OCI-M2 (cell line): ENCODE measurements around the gene BBLN.
A peak's percentile ranks its signal among the peaks of the same experiment; 100 is the strongest.
"Not testable (repeated sequence)": the region's sequence is repeated elsewhere in the genome, so short reads cannot be mapped to it uniquely, and the experiment has no call there.

Experiments
- DNase-seq: peaks from one replicate; lab custom pipeline; 2025; ENCODE audit not compliant: unreplicated experiment; lab: John Stamatoyannopoulos, UW

BBLN gene, protein sequence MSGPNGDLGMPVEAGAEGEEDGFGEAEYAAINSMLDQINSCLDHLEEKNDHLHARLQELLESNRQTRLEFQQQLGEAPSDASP

DNA sequence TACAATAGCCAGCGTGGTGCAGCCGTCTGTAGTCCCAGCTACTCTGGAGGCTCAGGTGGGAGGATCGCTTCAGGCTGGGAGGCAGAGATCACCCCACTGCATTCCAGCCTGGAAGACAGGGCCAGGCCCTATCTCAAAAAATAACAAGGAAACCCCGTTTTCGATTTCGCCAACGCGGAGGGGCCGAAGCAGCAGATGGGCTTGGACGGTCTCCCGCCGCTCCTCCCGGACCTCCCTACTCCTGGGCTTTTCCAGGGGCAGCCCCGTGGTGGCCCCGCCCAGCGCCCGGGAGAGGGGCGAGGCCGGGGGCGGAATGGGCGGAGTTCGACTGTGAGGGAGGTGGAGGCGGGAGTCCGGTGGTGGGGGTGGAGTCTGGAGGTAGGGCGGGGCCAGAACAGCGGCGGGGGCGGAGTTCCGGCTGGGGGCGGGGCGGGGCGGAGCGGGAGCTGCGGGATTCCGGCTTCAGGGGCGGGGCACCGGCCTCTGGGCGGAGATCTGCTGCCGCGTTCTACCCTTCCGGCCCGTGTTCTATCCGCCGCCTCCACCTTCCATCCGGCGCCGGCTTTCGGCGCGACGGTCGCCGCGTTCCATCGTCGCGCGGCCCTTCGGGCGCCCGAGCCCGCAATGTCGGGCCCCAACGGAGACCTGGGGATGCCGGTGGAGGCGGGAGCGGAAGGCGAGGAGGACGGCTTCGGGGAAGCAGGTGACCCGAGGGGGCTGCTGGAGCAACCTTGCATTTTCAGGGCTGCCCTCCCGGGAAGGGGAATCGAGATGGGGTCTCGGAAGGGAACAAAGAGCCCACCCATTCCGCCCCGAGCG, at the start of gene BBLN:
BBLN (plus strand) TSS at position 482 of the 819 bp plus-strand sequence; CDS start at position 625, 143 bp downstream.
- peak; percentile 30 for DNase-seq

DNA sequence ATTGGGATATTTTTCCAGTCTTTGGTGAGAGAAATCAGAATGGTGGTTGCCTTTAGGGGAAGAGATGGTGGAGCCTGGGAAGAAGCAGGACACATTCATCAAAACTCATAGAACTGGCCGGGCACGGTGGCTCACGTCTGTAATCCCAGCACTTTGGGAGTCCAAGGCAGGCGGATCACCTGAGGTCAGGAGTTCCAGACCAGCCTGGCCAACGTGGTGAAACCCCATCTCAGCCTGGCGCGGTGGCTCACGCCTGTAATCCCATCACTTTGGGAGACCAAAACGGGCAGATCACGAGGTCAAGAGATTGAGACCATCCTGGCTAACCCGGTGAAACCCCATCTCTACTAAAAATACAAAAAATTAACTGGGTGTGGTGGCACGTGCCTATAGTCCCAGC, 48.3 kb upstream of the BBLN start:
- DNase-seq = not testable (repeated sequence)

DNA sequence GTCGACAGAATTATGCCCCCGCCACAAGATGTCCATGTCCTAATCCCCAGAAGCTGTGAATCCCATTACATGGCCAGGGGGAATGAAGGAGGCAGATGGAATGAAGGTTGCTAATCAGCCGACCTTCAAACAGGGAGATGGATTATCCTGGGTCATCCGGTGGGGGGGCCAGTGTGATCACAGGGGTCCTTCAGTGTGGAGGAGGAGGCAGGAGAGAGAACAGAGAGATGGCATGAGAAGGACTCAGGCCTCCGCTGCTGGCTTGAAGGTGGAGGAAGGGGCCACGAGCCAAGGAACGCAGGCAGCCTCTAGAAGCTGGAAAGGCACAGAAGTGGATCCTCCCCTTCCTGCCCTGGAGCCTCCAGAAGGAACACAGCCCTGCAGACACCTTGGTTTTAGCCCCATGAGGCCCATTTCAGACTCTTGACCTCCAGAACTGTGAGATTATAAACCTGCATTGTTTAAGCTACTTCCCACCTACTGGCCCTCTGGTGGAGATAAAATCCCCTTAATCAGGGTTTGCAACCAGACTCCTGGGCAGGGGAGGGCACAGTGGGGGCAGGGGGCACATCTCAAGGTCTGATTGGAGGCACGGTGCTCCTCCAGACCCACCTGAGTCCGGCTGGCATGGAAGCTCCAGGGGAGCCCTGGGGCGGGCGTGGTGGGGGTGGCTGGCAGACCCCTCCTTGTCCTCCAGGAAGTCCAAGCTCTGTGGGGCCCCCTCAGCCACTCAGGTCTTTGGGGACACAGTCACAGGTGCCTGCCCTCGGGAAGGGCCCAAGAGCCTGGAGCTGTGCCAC, 46.3 kb upstream of the BBLN start:
- no peak for DNase-seq

DNA sequence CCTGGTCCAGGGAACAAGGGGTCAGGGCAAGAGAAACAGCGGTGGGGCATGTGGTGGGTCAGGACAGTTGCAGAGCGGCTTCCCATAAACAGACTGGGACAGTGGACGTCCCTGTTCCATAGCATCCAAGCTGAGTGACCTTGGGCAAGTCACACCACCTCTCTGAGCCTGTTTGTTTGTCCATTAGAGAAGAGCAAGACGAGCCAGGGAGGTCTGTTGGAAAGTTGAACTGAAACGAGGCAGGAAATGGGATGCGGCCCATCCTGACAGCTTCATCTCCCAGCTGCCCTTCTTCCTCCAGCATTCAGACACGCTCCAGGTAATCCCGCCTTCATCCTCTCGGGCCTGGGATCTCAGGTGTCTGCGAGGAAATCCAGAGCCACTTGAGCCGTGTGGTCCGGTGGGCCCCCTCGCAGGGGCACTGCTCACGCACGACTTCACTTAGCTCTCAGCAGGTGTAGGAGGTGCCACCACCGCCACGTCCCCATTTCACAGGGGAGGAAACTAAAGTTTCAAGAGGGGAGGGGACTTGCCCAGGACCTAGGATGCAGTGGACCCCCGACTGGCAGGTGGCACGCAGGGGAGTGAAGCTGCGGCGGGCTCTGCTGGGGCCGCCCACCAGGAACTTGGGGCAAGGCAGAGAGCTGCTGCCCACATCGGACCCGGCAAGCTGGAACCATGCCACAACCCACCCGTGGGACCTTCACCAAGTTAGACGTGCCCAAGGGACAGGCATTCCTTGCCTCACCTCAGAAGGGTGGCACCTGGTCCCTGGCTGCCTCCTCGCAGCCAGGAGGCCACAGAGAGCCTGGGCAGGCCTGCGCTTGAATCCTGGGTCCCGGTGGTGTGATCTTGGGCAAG, 45.5 kb upstream of the BBLN start:
- no peak for DNase-seq

DNA sequence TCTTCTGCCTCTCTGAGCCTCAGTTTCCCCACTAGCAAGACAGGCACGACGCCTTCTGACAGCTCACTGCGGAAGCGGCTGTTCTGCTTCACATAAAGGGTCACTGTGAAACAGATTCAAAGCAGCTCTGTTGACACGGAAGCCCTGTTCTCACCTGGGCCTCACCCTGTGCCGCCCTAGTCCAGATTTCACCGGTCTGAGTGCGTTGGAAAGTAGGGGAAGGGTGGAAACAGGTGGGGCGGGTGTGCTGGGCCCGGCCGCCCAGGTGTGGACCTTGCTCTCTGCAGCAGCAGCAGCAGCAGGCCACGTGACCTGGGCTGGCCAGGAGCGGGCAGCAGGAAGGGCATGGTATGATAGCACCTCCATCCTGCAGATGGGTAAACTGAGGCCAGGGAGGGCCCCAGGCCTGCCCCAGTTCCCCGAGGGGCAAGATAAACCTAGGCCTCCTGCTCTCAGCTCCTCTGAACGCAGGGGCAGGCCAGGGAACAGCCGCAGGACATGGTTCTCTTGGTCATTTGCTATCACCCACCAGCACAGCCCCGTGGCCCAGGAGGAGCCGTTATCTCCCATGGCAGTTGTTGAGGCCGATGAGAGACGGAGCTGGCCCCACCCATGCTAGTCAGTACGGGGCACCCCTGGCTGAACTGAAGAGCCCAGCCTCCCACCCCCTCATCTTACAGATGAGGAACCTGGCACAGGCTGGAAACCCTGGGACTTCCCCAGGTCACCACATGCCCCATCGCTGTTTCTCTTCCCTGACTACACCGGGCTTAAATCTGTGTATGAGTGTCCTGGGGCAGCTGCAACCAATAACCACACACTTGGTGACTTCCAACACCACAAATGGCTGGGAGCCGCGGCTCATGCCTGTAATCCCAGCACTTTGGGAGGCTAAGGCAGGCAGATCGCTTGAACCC, 44.6 kb upstream of the BBLN start:
- peak; percentile 51 for DNase-seq

DNA sequence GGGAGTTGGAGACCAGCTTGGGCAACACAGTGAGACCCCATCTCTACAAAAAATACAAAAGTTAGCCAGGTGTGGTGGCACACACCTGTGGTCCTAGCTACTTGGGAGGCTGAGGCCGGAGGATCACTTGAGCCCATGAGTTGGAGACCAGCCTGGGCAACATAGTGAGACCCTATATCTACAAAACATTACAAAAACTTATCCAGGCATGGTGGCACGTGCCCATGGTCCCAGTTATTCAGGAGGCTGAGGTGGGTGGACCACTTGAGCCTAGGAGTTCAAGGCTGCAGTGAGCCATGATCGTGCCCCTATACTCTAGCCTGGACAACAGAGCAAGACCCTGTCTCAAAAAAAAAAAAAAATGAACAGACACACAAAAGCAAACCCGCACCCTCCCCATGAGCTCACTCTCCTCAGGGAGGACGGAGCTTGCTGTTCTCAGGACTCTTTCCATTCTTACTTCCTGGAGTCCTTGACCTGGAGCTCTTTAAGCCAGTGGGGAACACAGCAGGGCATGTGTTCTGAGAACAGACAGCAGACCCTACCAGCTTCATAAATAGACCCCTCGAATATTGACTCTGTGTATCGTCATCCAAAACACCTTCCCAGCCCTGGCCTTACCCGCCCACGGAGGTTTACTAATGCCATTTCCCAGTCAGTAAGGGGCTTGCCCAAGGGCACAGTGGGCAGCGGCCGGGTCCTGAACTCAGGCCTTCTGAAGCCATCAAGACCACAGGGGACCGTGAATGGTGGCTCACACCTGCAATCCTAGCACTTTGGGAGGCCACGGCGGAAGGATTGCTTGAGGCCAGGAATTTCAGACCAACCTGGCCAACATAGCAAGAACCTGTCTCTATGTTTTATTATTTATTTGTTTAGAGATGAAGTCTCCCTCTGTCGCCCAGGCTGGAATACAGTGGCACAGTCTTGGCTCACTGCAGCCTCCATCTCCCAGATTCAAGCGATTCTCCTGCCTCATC, 43.7 kb upstream of the BBLN start:
- DNase-seq = no peak

DNA sequence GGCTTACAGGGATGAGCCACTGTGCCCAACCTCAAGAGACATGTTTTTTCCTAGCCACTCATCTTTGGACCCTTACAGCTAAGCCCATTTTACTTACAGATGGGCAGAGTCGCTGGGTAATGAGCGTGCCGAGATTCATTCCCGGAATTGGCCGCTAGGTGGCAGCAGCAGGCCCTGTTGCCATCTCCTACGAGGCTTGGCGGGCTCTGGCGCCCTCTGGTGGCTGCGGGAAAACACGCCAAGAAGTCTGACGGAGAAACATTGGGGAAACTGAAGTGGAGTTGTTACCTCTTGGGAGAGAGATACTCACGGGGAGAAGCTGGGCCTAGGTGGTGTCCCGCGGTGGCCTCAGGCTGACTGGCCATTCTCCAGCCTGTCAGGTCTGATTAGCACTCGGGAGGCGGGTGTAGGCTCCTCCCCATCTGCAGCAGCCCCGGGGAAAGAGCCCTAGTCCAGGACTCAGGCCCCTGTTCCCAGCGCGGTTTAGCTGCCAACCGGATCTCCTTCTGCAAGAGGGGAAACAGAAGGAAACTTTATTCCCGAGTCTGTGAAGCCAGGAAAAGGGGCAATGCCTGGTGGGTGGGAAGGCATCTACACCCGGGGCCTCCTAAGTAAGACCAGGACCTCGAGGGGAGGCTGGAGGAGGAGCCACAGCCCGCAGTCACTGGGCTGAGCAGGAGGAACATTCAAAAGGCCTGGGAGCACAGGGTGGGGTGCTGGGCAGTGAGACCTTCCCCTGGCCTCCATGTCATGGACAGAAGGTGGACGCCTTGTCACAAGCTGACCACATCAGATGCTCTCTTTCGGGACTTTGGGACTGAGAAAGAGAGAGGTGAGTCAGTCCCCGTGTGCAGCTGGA, 42.2 kb upstream of the BBLN start:
- DNase-seq = peak; percentile 63

DNA sequence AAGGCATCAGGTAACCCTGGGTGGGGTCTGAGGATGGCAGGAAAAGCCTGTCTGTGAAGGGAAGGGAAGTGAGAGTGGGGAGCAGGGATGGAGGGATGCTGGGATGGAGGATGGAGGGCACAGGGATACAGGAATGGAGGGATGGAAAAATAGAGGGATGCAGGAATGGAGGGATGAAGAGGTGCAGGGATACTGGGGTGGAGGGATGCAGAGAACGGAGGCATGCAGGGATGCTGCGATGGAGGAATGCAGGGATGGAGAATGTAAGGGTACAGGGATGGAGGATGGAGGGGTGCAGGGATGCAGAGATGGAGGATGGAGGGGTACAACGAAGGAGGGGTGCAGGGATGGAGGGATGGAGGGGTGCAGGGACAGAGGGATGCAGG, 41.6 kb upstream of the BBLN start:
- no peak for DNase-seq

DNA sequence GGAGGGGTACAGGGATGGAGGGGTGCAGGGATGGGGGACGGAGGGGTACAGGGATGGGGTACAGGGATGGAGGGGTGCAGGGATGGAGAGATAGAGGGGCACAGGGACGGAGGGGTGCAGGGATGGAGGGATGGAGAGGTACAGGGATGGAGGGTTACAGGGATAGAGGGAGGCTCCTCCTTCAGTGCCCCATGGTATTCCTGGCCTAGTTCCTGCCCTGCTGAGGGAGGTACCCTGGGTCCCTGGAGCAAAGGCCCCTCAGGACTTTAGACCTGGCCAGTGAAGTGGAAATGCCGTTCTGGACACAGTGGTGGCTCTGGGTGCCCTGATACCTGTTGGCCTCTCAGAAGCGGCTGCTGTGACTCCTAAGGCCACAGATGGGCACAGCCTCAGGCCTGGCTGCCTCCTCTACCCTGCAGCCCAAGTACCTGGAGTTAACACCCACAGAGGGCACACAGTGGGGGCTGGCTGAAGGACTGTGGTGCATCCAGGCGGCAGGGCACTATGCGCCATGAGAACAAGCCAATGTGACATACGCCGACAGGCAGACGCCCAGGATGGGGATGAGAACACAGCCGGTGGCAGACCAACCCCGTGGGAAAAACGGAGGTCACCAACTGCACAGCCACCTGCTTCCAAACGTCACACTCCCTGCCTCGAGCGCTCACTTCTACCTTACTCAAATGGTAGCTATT, 40.9 kb upstream of the BBLN start:
- no peak for DNase-seq

DNA sequence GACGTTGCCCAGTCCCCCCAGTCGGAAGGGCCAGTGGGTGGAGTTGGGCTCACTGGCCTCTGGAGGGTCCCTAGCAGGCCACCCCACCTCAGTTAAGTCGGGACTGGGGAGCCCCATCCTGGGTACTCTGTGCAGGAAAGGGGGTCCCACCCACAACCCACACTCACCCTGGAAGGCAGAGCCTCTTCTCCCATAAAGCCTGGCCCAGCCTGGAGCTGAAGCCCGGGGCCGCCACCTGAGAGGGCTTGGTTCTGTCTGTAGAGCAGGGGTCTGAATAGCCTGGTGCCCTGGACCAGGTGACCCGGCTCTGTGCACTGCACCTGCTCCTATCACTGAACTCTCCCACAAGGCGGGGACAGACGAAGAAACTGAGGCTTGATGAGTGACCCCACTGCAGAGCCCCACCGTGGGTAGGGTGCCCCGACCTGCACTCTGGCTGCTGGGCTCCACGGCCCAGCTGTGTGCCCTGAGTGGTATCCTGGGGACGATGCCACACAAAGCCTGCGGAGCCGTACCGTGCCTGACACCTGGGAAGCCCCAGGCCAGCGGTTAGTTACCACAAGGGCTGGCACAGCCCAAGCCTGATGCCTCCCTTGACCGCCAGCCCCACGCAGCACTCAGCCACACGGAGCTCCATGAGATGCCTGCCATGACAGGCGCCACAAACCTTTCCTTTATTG, 39.9 kb upstream of the BBLN start:
- no peak for DNase-seq

DNA sequence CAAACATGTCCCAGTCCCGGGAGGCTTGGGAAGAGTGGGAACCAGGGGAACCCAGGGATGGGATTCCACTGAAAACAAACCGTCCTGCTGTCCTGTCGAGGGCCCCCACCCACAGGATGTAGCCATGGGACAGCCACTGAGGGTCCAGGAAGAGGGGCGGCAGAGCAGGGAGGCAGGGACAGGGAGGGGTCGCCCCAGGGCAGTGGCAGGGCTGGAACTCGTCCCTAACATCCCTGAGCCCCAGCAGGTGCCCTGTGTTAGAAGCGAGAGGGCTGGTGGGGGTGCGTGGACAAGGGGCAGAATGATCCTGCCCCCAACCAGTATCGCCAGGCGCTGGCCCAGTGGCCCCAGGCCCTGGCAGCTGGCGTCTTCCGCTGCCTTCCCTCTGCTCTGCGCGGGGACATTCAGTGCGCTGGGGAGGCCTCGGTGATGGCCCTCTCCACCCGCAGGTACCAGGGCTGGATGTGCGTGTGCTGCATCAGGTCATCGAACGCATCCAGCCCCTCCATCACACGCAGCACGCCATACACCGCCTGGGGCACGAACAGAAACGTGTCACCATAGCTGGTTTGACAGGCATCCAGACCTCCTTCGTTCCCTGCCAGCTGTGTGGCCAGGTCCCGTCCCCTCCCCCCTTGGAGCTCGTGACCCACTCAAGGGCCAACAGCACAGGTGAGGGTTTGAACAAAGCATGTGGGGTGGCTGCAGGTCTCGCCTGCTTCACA, 39.2 kb upstream of the BBLN start:
- no peak for DNase-seq

DNA sequence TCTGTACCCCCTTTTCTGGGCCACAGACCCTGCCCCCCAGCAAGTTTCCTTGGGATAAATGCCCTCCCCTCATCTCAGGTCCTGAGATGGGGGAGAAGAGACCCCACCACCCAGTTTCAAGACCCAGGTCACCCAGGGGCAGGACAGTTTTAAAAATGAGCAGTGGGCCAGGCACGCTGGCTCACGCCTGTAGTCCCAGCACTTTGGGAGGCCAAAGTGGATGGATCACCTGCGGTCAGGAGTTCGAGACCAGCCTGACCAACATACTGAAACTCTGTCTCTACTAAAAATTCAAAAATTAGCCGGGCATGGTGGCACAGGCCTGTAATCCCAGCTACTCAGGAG, 38.6 kb upstream of the BBLN start:
- no peak for DNase-seq

DNA sequence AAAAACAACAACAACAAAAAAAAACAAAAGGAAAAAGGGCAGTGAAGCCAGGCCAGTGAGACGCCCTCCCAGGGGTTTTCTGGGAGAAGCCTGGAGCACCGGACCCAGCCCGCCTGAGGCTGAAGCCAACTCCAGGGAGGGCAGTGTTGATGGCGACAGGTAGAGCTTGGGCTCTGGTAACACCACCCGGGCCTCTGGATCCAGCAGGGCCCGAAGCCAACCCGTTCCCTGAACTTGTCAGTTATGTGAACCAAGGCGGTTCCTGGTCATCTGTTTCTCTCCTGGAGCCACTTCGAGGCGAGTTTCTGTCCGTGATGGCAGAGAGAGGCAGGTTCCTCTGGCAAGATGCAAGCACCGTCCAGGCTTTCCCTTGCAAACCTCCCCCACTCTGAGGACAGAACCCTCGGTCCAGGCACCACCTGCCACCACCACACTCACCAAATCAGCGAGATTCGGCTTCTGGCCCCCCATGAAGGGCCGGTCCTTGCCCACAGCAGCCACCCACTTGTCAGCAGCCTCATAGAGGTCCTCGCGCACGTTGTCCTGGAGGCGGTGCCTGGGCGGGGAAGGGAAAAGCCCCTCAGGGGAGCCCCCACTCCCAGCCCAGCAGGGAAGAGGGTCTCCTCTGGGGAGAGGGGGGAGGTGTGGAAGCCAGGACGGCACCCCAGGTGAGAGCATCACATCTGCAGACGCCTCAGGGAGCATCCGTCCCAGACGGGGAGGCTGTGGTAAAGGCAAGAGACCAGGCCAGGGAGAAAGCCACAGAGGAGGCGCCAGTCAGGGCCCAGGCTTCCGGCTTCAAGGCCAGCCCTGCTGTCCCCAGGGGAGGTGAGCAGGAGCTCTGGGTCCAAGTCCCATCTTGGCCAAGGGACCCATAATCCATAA, 37.9 kb upstream of the BBLN start:
- DNase-seq = no peak

DNA sequence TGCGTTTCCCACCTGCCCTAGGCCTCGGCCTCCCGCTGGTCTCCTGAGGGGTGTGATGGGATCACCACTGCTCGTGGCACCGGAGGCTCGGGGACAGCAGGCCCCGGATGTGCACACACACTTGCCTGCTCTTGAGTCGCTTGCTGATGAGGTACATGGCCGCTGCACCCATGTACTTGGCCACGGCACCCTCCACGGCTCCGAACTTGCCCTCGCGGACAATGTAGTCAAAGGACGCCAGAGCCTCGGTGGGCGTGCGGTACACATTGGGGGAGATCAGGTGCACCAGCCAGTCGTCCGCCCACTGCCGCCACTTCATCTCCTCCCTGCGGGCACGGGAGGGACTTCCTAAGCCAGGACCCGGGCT, 37.3 kb upstream of the BBLN start:
- DNase-seq = no peak

DNA sequence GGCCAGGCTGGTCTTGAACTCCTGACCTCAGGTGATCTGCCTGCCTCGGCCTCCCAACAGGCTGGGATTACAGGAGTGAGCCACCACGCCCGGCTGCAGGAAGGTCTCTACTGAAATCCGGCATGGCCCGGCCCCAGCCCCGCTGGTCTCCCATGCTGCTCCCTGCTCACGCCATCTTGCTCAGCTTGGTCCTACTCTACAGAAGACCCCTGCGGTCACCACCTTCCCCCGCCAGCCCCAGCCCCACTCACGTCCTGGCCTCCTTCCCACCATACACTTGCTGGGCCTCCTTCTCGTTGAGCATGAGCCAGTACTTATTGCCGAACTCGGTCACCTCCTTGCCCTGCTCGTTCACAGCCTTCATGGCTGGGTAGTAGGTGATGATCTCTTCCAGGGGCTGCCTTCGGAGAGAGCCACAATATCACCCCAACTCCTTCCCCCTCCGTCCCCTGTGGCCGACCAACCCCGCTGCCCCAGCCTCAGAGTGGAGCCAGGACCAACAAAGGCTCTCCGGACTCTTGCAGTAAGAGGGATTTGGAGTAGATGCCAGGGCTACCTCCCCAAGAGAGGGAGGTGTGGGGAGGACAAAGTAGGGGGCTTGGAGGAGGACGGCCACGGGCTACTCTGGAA, 36.5 kb upstream of the BBLN start:
- DNase-seq = no peak
